ENCODE results near the gene KCNJ2.

DNA sequence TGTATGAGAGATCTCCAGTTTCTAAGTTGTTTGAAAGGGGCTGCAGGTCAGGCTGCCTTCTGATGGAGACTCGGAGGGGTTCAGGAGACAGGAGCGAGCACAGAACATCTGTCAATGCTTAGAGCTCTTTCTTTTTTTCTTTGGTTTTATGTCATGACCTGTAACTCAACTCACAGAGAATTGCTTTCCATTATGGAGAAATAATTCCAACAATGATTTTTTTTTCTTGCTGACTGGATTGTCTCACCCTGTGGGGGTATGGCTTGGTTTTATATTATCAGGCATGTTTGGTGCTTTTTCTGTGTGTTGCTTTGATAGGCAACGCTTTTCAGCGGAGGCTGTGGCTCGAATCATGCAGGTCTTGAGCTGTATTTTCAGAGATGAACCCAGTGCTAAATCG lies 10.7 kb upstream of the KCNJ2 start:
- TF ChIP-seq, protein P1, sequence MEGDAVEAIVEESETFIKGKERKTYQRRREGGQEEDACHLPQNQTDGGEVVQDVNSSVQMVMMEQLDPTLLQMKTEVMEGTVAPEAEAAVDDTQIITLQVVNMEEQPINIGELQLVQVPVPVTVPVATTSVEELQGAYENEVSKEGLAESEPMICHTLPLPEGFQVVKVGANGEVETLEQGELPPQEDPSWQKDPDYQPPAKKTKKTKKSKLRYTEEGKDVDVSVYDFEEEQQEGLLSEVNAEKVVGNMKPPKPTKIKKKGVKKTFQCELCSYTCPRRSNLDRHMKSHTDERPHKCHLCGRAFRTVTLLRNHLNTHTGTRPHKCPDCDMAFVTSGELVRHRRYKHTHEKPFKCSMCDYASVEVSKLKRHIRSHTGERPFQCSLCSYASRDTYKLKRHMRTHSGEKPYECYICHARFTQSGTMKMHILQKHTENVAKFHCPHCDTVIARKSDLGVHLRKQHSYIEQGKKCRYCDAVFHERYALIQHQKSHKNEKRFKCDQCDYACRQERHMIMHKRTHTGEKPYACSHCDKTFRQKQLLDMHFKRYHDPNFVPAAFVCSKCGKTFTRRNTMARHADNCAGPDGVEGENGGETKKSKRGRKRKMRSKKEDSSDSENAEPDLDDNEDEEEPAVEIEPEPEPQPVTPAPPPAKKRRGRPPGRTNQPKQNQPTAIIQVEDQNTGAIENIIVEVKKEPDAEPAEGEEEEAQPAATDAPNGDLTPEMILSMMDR (IDR thresholded peaks at IDR 0.05; ENCODE audit: low read depth, low read length, missing input control), result no peak
- TF ChIP-seq, protein P2, sequence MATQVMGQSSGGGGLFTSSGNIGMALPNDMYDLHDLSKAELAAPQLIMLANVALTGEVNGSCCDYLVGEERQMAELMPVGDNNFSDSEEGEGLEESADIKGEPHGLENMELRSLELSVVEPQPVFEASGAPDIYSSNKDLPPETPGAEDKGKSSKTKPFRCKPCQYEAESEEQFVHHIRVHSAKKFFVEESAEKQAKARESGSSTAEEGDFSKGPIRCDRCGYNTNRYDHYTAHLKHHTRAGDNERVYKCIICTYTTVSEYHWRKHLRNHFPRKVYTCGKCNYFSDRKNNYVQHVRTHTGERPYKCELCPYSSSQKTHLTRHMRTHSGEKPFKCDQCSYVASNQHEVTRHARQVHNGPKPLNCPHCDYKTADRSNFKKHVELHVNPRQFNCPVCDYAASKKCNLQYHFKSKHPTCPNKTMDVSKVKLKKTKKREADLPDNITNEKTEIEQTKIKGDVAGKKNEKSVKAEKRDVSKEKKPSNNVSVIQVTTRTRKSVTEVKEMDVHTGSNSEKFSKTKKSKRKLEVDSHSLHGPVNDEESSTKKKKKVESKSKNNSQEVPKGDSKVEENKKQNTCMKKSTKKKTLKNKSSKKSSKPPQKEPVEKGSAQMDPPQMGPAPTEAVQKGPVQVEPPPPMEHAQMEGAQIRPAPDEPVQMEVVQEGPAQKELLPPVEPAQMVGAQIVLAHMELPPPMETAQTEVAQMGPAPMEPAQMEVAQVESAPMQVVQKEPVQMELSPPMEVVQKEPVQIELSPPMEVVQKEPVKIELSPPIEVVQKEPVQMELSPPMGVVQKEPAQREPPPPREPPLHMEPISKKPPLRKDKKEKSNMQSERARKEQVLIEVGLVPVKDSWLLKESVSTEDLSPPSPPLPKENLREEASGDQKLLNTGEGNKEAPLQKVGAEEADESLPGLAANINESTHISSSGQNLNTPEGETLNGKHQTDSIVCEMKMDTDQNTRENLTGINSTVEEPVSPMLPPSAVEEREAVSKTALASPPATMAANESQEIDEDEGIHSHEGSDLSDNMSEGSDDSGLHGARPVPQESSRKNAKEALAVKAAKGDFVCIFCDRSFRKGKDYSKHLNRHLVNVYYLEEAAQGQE (IDR thresholded peaks at IDR 0.05), result no peak
- TF ChIP-seq JUND (IDR thresholded peaks at IDR 0.05) (no peak), EGR1 (IDR thresholded peaks at IDR 0.05; ENCODE audit: low read depth in 2 of 2) (no peak), FOXA2 (IDR thresholded peaks at IDR 0.05) (no peak), SP1 (IDR thresholded peaks at IDR 0.05) (no peak), FOXA1 (IDR thresholded peaks at IDR 0.05) (no peak), YY1 (IDR thresholded peaks at IDR 0.05) (no peak), RAD21 (IDR thresholded peaks at IDR 0.05) (no peak)
- TF ChIP-seq, protein P3, sequence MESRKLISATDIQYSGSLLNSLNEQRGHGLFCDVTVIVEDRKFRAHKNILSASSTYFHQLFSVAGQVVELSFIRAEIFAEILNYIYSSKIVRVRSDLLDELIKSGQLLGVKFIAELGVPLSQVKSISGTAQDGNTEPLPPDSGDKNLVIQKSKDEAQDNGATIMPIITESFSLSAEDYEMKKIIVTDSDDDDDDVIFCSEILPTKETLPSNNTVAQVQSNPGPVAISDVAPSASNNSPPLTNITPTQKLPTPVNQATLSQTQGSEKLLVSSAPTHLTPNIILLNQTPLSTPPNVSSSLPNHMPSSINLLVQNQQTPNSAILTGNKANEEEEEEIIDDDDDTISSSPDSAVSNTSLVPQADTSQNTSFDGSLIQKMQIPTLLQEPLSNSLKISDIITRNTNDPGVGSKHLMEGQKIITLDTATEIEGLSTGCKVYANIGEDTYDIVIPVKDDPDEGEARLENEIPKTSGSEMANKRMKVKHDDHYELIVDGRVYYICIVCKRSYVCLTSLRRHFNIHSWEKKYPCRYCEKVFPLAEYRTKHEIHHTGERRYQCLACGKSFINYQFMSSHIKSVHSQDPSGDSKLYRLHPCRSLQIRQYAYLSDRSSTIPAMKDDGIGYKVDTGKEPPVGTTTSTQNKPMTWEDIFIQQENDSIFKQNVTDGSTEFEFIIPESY (IDR thresholded peaks at IDR 0.05), result no peak
- TF ChIP-seq, protein P4, sequence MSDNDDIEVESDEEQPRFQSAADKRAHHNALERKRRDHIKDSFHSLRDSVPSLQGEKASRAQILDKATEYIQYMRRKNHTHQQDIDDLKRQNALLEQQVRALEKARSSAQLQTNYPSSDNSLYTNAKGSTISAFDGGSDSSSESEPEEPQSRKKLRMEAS (IDR thresholded peaks at IDR 0.05), result no peak
- TF ChIP-seq, protein P5, sequence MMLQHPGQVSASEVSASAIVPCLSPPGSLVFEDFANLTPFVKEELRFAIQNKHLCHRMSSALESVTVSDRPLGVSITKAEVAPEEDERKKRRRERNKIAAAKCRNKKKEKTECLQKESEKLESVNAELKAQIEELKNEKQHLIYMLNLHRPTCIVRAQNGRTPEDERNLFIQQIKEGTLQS (IDR thresholded peaks at IDR 0.05), result no peak
